ENCODE data around the gene EPS15. TPM values are rescaled to one million over a fixed set of nuclear protein-coding genes. Genes with fewer than 3 reads are reported as not detected.

The EPS15 gene
- total RNA-seq, 1 donor from 2014 or later = 120 TPM

GRCh38 chr1:51526248-51526647 lies 7.2 kb upstream of the EPS15 start:
- Mint-ChIP-seq H3K27ac (ENCODE audit: unreplicated experiment) (no peak overlapping the region), H3K36me3 (ENCODE audit: low read depth, unreplicated experiment) (peaks cover under 1% of the 10 kb centered on the region), H3K9me3 (ENCODE audit: unreplicated experiment) (no peaks in the 10 kb centered on the region), H3K4me1 (ENCODE audit: unreplicated experiment) (no peaks in the 10 kb centered on the region), H3K27me3 (ENCODE audit: unreplicated experiment) (no peaks in the 10 kb centered on the region), H3K4me3 (ENCODE audit: unreplicated experiment) (no peak overlapping the region)
- no peak for DNase-seq (ENCODE audit: low spot score)
- TF ChIP-seq CTCF (IDR thresholded peaks at IDR 0.05; ENCODE audit: unreplicated experiment) = no peak

DNA sequence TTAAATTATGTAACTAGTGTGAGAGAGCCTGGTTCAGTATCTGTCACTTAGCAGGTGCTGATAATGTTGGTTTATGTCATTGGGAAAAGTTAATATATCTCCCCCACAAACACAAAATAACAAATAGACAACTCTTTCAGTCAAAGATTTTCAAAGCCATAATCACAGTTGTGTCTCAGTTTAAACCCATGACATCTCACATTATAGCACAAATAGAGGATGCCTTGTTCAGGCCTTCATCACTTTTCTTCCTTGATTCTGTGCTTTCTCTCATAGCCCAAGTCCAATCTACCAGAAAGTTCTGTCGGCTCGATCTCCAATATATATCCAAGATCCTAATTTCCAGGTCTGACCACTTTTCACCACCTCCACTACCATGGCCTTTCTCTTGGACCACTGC lies 6.2 kb upstream of the EPS15 start:
- TF ChIP-seq CTCF (IDR thresholded peaks at IDR 0.05; ENCODE audit: unreplicated experiment) = no peak
- Mint-ChIP-seq H3K4me1 (ENCODE audit: unreplicated experiment) (no peaks in the 10 kb centered on the region), H3K27me3 (ENCODE audit: unreplicated experiment) (no peaks in the 10 kb centered on the region), H3K36me3 (ENCODE audit: low read depth, unreplicated experiment) (peaks cover 4% of the 10 kb centered on the region), H3K9me3 (ENCODE audit: unreplicated experiment) (no peaks in the 10 kb centered on the region), H3K4me3 (ENCODE audit: unreplicated experiment) (no peak overlapping the region), H3K27ac (ENCODE audit: unreplicated experiment) (no peak overlapping the region)
- no peak for DNase-seq (ENCODE audit: low spot score)

DNA sequence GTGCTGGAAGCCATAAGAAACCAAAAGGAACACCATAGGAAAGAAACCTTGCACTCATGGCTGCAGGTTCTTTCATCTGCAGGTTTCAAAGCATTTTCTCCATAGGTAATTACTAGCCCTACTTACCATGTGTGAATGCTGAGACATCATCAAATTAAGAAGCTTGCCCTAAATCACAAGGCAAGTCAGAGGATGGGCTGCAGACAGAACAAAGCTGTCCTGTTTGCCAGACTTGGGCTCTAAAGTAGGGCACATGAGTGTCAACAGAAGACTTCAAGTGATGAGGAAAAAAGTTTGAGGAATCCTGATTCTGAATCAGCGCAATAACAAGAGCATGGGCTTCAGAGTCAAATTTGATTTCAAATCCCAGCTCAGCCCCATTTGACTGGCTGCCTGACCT lies 5.8 kb upstream of the EPS15 start:
- Mint-ChIP-seq H3K9me3 (ENCODE audit: unreplicated experiment) (no peaks in the 10 kb centered on the region), H3K4me1 (ENCODE audit: unreplicated experiment) (peaks cover 3% of the 10 kb centered on the region), H3K27me3 (ENCODE audit: unreplicated experiment) (no peaks in the 10 kb centered on the region), H3K4me3 (ENCODE audit: unreplicated experiment) (no peak overlapping the region), H3K36me3 (ENCODE audit: low read depth, unreplicated experiment) (peaks cover 8% of the 10 kb centered on the region), H3K27ac (ENCODE audit: unreplicated experiment) (no peak overlapping the region)
- no peak for TF ChIP-seq CTCF (IDR thresholded peaks at IDR 0.05; ENCODE audit: unreplicated experiment)
- DNase-seq (ENCODE audit: low spot score) = no peak

GRCh38 chr1:51523931-51524330 lies 4.9 kb upstream of the EPS15 start:
- no peak for DNase-seq (ENCODE audit: low spot score)
- Mint-ChIP-seq H3K9me3 (ENCODE audit: unreplicated experiment) (no peaks in the 10 kb centered on the region), H3K4me1 (ENCODE audit: unreplicated experiment) (peaks cover 4% of the 10 kb centered on the region), H3K4me3 (ENCODE audit: unreplicated experiment) (no peak overlapping the region), H3K27me3 (ENCODE audit: unreplicated experiment) (peaks cover 2% of the 10 kb centered on the region), H3K27ac (ENCODE audit: unreplicated experiment) (no peak overlapping the region), H3K36me3 (ENCODE audit: low read depth, unreplicated experiment) (peaks cover 12% of the 10 kb centered on the region)
- no peak for TF ChIP-seq CTCF (IDR thresholded peaks at IDR 0.05; ENCODE audit: unreplicated experiment)

DNA sequence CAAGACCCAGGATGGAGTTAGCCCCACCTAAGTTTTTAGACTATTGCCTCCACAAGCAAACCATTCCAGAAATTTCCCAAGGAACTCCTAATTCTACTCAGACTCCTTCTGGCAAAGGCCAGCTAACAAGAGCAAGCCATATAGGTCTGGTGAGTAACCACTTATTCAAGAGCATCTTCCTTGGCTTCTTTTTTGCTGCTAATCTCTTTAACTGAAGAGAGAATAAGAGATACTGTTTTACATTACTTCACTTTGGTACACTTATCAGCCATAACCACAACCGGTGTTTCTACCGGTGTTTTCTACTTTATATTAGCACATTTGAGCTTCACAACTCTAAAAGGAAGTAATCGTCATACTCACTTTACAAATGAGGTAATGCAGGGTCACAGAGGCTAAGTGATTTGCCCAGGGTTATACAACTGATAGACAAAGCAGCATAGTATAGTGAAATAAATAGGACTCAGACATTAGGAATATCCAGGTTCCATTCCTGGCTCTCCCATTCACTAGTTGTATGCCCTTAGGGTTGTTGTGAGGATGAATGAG lies 1.7 kb upstream of the EPS15 start:
- peaks cover 6% of the 10 kb centered on the region for H3K27me3 Mint-ChIP-seq (ENCODE audit: unreplicated experiment)
- DNase-seq (ENCODE audit: low spot score) = no peak
- peaks cover 28% of the 10 kb centered on the region for H3K4me1 Mint-ChIP-seq (ENCODE audit: unreplicated experiment)
- TF ChIP-seq CTCF (IDR thresholded peaks at IDR 0.05; ENCODE audit: unreplicated experiment) = no peak
- H3K4me3 Mint-ChIP-seq (ENCODE audit: unreplicated experiment) = peak overlapping the region; percentile 94
- no peak overlapping the region for H3K27ac Mint-ChIP-seq (ENCODE audit: unreplicated experiment)
- H3K36me3 Mint-ChIP-seq (ENCODE audit: low read depth, unreplicated experiment) = peaks cover 17% of the 10 kb centered on the region
- no peaks in the 10 kb centered on the region for H3K9me3 Mint-ChIP-seq (ENCODE audit: unreplicated experiment)

Data from endothelial cell (in vitro differentiated cells).